Stimulated activated CD8-positive, alpha-beta memory T cell treated with anti-CD3 and anti-CD28 coated beads, Interleukin-12 subunit alpha, Interleukin-12 subunit beta, amount 100 ng/mL, for 4 hours (primary cell): ENCODE results near the gene PHF13.
"Not testable (repeated sequence)": the region's sequence is repeated elsewhere in the genome, so short reads cannot be mapped to it uniquely, and the experiment has no call there.

Experiments
- DNase-seq: peaks from one replicate; pipeline ENCODE4 v3.0.0-alpha.2; 2020; ENCODE audit warnings: low read depth

The PHF13 gene

DNA sequence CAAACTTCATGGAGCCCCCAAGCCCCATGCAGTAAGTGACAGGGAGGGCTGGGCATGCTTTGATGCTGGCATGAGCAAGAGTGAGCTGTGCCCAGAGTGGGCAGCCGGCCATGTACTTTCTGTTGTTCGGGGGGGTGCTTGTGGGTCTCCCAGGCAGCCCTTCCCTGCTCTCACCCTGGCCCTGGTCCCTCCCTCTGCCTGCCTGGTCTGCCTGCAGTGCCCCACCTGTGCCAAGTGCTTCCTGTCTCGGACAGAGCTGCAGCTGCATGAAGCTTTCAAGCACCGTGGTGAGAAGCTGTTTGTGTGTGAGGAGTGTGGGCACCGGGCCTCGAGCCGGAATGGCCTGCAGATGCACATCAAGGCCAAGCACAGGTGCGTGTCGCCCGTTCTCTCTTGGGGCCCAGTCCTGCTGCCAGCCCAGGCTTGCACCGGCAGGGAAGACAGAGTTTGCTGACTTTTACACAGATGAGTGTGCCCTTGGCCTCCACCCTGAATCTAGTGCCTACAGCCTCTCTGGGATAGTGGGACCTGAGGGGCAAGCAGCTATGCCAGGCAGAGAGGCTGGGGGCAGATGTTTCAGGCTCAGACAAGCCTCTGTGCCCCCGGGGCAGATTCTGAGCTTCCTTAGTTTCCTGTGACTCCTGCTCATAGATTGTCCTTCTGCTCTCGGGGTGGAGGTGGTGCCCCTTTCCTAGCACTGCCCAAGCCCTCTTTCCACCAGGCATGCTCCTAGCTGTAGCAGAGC lies 26.1 kb upstream of the PHF13 start:
- no peak for DNase-seq

GRCh38 chr1:6588128-6588892 lies 25.2 kb upstream of the PHF13 start:
- no peak for DNase-seq

- no peak for DNase-seq
Measured at GRCh38 chr1:6588893-6589520, 24.5 kb upstream of the PHF13 start.

DNA sequence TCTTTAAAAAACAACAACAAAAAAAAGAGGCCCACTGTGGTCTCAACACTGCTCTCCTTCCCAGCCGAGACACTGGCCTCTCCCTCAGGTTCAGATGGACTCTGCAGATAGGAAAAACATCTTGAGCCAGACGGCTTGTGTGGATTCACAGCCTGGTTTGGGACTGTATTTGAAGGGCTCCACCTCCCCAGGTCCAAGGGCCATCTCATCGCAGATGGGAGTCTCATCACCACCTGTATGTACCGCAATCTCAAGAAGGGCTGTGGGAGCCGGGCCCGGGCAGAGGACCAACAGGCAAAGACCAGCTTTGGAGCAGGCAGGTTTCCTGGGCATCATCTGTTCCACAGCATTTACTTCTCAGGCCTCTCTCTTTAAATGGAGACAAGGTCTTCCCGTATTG lies 23.5 kb upstream of the PHF13 start:
- no peak for DNase-seq

- no peak for DNase-seq
Measured at GRCh38 chr1:6591222-6591621, 22.3 kb upstream of the PHF13 start.

DNA sequence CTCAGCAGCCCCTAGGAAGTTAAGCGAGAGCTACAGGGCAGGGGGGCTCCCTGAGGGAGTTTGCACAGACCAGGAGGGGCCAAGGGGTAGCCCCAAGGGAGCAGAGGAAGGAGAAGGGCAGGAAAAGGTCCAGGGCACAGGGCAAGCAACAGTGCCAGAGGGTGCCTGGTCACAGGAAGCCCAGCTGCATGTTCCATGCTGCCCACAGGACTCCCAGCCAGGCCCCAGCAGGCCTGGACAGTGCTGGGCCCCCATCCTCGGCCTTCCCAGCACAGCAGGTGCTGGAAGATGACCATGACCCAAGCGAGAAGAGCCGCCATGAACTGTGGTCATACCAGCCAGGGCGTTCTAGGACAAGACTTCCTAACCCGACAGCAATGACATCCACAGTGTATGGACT lies 21.9 kb upstream of the PHF13 start:
- no peak for DNase-seq

GRCh38 chr1:6592441-6592840 lies 21.1 kb upstream of the PHF13 start:
- DNase-seq: no peak

- DNase-seq: no peak
Measured at GRCh38 chr1:6592865-6593593, 20.5 kb upstream of the PHF13 start.

DNA sequence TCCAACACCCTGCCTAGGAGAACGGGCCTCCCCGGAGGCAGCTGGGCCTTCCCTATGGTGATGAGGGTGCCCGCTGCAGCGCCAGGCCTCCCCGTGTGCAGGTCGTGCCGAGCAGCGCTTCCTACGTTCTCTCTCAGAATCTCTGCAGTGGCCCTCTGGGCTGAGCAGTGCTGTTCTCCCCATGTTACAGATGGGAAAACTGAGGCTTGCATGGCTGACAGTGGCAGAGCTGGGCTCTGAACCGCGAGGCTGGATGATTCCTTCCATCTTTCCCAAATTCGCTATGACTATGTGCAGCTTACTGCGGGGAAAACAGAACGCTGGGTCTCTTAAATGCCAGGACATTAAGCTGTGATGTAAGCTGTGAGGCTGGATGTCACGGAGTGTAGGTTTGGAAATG lies 19.7 kb upstream of the PHF13 start:
- DNase-seq: no peak

DNA sequence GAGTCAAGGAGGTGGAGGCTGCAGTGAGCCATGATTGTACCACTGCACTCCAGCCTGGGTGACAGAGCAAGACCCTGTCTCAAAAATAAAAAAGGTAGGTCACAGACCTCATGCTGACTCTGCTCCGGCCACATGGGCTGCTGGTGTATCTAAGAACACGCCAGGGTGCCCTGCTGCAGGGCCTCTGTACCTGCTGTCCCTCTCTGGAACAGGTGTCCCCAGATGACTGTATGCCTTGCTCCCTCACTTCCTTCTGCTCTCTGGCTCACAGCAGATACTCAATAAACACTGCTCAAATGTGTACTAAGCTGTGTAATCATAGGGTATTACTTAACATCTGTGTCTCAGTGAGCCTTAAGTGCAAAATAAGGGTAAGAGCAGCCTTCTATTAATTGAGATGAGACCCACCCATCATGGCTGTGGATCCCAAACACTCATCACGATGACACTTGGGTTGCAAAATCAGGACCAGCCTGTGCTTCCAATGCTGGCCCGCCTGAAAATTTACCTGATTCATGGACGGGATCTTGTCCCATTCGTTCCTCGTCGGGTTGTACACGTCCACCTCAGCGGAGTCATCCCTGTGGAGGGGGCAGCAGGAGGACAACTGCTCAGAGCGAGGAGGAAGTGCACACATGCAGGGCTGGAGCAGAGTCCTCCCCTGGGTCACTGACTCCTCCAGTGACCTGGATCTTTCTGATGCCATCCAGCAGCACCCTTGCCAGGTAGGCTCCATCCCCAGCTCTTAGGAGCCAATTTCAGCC lies 18.4 kb upstream of the PHF13 start:
- DNase-seq: no peak

DNA sequence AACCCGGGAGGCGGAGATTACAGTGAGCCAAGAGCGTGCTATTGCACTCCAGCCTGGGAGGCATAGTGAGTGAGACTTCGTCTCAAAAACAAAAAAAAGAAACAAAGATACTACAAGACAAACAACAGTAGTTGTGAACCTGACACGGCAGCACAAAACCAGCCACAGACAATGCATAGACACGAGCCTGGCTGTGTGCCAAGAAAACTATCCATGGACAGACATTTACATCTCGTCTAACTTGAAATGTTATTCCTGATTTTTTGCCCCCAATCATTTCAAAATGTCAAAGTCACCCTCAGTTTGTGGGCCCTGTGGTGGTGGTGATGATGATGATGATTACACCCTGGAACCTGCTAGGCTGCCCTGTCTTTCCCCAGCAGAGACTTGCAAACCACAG lies 17.2 kb upstream of the PHF13 start:
- DNase-seq: no peak

GRCh38 chr1:6596886-6597776 lies 16.4 kb upstream of the PHF13 start:
- DNase-seq: no peak

DNA sequence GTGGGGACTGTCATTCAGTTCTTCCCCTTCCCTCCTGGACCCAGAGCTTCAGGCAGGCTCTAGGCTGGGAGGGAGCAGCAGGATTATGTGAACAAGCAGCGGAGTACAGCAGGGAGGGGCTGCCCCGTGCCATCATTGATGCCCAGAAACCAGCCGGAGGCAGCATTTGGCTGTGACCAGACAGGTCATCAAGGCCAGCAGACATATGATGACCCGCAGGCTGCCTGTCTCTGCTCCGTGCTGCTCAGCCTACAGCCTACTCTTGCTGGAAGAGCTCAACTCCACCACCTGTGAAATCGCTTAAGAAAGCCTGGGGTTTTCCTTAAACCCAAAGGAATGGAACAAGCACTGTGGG lies 15.8 kb upstream of the PHF13 start:
- no peak for DNase-seq

GRCh38 chr1:6599141-6599975 lies 14.2 kb upstream of the PHF13 start:
- peak; percentile 49 for DNase-seq

DNA sequence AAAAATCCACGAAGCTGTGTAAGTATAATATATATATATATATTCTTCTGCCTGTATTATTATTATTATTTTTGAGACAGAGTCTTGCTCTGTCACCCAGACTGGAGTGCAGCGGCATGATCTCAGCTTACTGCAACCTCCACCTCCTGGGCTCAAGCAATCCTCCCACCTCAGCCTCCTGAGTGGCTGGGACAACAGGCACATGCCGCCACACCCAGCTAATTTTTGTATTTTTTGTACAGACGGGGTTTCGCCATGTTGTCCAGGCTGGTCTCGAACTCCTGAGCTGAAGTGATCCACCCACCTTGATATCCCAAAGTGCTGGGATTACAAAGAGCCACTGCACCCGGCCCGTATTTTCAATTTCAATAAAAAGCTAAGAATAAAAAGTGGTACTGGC lies 13.5 kb upstream of the PHF13 start:
- DNase-seq: not testable (repeated sequence)

- no peak for DNase-seq
Measured at GRCh38 chr1:6600410-6601048, 13.0 kb upstream of the PHF13 start.

GRCh38 chr1:6601049-6601922 lies 12.2 kb upstream of the PHF13 start:
- DNase-seq: peak; percentile 69

DNA sequence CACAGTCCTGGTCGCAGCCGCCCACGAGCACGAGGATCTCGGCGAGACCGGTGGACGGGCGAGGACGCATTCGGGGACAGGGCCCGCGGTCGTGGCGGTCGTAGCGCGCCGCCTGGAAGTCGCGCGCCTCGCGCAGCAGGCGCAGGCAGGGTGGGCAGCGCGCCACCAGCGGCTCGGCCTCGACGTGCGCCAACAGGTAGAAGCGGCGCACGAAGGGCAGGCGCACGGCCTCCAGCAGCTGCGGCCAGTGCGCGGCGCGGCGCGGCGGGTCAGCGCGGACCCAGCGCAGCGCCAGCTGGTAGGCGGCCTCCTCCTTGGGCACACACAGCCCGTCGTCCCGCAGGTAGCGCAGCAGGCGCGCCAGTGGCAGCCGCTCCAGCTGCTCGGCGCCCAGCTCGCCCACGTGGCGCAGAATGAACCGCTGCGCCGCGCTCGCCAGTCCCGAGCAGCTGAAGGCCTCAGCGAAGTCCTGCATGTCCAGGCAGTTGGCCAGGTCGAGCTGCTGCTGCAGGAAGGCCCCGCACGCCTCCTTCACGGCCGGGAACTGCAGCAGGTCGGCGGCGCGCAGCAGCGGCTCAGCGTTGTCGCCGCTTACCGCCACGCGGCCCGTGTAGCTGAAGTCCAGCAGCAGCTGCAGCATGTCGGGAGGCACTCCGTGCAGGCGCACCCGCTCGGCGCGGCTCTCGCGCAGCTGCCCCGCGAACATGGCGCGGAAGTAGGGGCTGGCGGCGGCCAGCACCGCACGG lies 11.4 kb upstream of the PHF13 start:
- no peak for DNase-seq
